WERI-Rb-1 (cell line): Measurements from ENCODE around the gene CHST11.
"Not testable (repeated sequence)": the region's sequence is repeated elsewhere in the genome, so short reads cannot be mapped to it uniquely, and the experiment has no call there.

Source experiments
- DNase-seq: peaks from one replicate; pipeline ENCODE4 v3.0.0-alpha.2; 2020
- H3K27ac ChIP-seq: fragments of 250-450 bp; sonication (Bioruptor Pico); 2 replicates; pipeline ENCODE4 v1.5.1; 2020; ENCODE audit warnings: mild to moderate bottlenecking, moderate library complexity
- H3K27me3 ChIP-seq: fragments of 250-450 bp; sonication (Bioruptor Pico); 2 replicates; pipeline ENCODE4 v1.5.1; 2021; ENCODE audit warnings: mild to moderate bottlenecking, low read depth, moderate library complexity; ENCODE audit not compliant: insufficient read depth, severe bottlenecking
- H3K36me3 ChIP-seq: fragments of 250-450 bp; sonication (Bioruptor Pico); 2 replicates; pipeline ENCODE4 v1.5.1; 2020; ENCODE audit warnings: mild to moderate bottlenecking, moderate library complexity
- H3K4me3 ChIP-seq: 2 replicates; pipeline ENCODE4 v1.5.1; 2011; ENCODE audit warnings: low read depth, mild to moderate bottlenecking, control low read depth, low read length
- H3K9me3 ChIP-seq: fragments of 250-450 bp; sonication (Bioruptor Pico); 2 replicates; pipeline ENCODE4 v1.5.1; 2021; ENCODE audit warnings: mild to moderate bottlenecking, moderate library complexity; ENCODE audit not compliant: severe bottlenecking
- TF ChIP-seq, protein P1 (sequence below): IDR thresholded peaks from 2 replicates; pipeline ENCODE4 v1.5.1; 2011; ENCODE audit warnings: low read depth, mild to moderate bottlenecking, control low read depth, inconsistent platforms, low read length

CHST11 gene

DNA sequence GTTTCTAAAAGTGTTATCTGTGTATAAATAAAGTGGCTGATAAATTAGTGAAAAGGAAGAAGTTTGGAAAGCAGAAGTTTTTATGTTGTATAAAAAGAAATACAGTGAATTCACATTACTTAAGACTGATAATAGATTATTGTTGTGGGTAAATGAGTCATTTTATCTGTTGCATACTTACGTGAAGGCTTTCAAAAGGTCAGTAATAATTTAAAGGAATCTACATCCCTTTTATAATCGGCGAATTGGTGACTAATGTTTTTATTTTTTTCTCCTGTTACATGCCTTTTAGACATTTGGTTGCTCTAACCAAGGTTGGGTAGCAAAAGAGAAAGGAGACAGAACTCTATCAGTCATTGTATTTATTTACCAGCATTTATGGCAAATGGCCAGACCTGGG is 345.5 kb downstream of the CHST11 start:
- Histone ChIP-seq H3K36me3 (no peaks in the 10 kb centered on the region), H3K4me3 (no peak overlapping the region), H3K27me3 (no peaks in the 10 kb centered on the region), H3K9me3 (no peaks in the 10 kb centered on the region), H3K27ac (no peak overlapping the region)
- no peak for DNase-seq
- TF ChIP-seq, protein P1, sequence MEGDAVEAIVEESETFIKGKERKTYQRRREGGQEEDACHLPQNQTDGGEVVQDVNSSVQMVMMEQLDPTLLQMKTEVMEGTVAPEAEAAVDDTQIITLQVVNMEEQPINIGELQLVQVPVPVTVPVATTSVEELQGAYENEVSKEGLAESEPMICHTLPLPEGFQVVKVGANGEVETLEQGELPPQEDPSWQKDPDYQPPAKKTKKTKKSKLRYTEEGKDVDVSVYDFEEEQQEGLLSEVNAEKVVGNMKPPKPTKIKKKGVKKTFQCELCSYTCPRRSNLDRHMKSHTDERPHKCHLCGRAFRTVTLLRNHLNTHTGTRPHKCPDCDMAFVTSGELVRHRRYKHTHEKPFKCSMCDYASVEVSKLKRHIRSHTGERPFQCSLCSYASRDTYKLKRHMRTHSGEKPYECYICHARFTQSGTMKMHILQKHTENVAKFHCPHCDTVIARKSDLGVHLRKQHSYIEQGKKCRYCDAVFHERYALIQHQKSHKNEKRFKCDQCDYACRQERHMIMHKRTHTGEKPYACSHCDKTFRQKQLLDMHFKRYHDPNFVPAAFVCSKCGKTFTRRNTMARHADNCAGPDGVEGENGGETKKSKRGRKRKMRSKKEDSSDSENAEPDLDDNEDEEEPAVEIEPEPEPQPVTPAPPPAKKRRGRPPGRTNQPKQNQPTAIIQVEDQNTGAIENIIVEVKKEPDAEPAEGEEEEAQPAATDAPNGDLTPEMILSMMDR: no peak

- Histone ChIP-seq H3K36me3 (no peaks in the 10 kb centered on the region), H3K27ac (no peak overlapping the region), H3K4me3 (no peak overlapping the region), H3K27me3 (no peaks in the 10 kb centered on the region), H3K9me3 (no peaks in the 10 kb centered on the region)
- TF ChIP-seq, protein P1: no peak
- no peak for DNase-seq
Observed at GRCh38 chr12:104805186-104805585, 348.4 kb downstream of the CHST11 start.

- H3K36me3 ChIP-seq, DNase-seq, H3K27ac ChIP-seq, H3K9me3 ChIP-seq, H3K27me3 ChIP-seq, H3K4me3 ChIP-seq: not testable (repeated sequence)
Observed at GRCh38 chr12:104806194-104806593, 349.4 kb downstream of the CHST11 start.

GRCh38 chr12:104809251-104809650 is 352.5 kb downstream of the CHST11 start:
- no peaks in the 10 kb centered on the region for H3K9me3 ChIP-seq
- TF ChIP-seq, protein P1: no peak

GRCh38 chr12:104809706-104810385 is 353.1 kb downstream of the CHST11 start:
- H3K27ac ChIP-seq: no peak overlapping the region
- H3K9me3 ChIP-seq: no peaks in the 10 kb centered on the region
- TF ChIP-seq, protein P1: no peak
- no peak overlapping the region for H3K4me3 ChIP-seq
- no peaks in the 10 kb centered on the region for H3K36me3 ChIP-seq
- H3K27me3 ChIP-seq: no peaks in the 10 kb centered on the region
- no peak for DNase-seq

More at GRCh38 chr12:104809251-104809650, 352.5 kb downstream of the CHST11 start:
- Histone ChIP-seq H3K27ac (no peak overlapping the region), H3K4me3 (no peak overlapping the region), H3K36me3 (no peaks in the 10 kb centered on the region), H3K27me3 (no peaks in the 10 kb centered on the region)
- no peak for DNase-seq
